ENCODE data around the gene KNOP1. TPM values are rescaled to one million over a fixed set of nuclear protein-coding genes. Genes with fewer than 3 reads are reported as not detected.
A peak's percentile ranks its signal among the peaks of the same experiment; 100 is the strongest.

Gene KNOP1
- total RNA-seq (2014; rRNA removed; shearing (Covaris generic)): 36.0 and 47.7 TPM in 2 replicates

DNA sequence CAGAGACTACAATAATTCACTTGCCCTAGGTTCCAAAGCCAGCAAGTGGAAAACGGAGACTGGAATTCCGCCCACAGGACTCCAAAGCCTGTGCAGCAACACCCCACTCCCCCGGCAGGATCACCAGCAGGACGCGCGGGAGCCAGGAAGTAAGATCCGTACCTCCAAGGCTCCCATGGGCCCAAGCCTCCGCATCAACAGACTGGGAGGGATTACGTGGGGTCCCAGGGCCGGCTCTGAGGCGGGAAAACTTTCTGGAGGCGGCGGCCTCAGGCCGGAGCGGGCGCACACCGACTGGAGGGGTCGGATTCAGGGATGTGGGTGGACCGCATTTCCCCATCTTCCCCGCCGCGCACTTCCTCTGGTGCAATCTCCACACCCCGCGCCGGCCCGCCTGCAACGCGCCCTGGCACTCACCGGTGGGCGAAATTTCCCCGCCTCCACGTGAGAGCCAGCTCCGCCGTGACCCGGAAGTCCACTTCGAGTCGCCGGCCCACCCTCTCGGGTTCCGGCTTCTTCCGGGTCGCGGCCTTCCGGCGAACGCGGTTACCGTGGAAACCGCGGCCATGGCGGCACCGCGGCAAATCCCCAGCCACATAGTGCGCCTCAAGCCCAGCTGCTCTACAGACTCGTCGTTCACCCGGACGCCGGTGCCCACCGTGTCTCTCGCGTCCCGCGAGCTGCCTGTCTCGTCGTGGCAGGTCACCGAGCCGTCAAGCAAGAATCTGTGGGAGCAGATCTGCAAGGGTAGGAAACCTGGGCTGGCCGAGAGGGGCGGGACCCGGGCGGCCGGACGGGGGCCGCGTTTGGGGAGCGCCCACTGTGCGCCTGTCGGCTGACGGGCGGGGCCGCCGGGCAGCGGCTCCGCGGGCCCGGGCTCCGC lies at the start of gene KNOP1, which contains the start of gene IQCK:
Gene KNOP1 (minus strand): TSS at position 487 of the 883 bp plus-strand sequence. CDS start 3,192 bp downstream, outside the sequence.
Gene IQCK (plus strand): TSS at position 531 of the 883 bp plus-strand sequence. CDS start 36 bp downstream, at position 567.
- peak; percentile 82 for DNase-seq (ENCODE audit: low spot score)

GRCh38 chr16:19767497-19767896 lies 49.5 kb upstream of the KNOP1 start:
- DNase-seq (ENCODE audit: low spot score): no peak

DNA sequence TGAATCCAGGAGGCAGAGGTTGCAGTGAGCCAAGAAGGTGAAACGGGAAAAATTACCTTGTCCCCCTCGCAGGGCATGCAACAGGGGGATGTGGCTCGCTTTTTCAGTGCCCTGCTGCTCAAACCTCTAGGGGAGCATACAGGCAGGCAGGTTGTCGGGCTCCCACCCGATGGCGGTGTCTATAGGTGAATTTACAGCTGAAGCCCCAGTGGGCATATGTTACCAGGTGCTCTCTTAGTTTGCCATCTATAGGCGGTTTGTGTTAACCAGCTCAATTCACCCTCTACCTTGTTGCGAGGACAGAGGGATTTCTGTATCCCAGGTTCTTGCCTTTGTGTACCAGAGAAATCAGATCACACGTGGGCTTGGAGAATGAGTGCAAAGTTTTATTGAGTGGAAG lies 49.0 kb upstream of the KNOP1 start:
- no peak for DNase-seq (ENCODE audit: low spot score)

DNA sequence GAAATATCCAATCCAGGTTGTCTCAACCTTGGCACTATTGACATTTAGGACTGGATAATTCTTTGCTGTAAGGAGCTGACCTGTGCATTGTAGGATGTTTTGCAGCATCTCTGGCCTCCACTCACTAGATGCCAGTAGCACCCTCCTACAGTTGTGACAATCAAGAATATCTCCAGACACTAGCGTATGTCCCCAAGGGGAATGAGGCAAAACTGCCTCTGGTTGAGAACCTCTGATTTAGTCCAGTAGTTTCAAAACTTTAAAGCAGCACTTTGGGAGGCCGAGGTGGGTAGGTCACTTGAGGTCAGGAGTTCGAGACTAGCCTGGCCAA lies 48.5 kb upstream of the KNOP1 start:
- DNase-seq (ENCODE audit: low spot score): no peak

GRCh38 chr16:19765860-19766553 lies 48.0 kb upstream of the KNOP1 start:
- DNase-seq (ENCODE audit: low spot score): no peak

DNA sequence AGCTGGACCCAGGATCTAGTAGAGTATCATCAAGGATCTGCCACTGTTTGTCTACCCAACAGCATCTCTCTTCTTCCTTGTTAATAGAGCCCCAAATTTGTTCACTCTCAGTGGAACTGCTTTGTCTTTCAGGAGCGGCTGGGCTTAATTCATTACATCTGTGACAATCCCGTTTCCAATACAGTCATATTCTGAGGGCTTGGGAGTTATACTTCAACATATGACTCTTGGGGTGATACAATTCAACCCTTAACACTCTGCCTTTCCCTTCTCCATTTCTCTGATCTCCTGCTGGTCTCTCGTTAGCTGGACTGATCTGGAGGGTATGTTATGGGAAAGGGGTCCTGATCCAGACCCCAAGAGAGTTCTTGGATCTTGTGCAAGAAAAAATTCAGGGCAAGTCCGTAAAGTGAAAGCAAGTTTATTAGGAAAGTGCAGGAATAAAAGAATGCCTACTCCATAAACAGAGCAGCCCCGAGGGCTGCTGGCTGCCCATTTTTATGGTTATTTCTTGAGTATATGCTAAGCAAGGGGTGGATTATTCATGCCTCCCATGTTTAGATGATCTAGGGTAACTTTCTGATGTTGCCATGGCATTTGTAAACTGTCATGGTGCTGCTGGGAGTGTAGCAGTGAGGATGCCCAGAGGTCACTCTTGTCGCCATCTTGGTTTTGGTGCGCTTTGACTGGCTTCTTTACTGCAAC lies 42.5 kb upstream of the KNOP1 start:
- no peak for DNase-seq (ENCODE audit: low spot score)

DNA sequence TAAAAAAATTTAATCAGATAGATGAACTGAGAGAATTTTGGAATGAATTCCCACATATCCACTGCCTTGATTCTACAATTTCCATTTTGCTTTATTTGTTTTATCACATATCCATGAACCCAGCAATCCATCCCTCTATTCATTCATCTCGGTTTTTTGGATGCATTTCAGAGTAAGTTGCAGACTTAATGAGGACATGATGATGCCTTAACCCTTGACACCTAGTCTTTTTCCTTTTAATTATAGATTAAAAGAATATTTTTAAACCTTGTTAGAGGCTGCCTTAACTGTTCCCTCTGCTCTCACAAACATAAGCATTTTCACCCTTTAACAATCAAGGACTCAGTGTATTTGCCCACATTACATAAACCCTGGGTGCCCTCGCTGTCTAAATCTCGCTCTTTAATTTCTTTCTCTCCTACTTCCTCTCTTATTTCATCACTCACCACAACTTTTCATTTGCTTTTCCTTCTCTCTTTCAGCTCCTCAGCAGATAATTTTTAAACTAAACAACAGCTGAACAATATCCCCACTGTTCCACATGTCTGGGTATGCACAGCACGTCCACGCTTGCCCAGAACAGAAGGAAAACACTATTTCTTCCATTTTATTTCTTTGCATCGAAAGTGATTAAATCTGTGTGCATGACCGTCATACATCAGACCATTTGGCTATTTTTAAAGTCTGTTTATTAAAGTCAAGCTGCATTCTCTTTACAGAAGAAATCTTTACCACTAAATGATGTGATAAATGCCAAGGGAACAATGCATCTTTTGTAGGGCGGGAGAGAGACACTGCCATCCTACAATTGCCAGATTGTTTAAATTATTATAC lies 40.0 kb upstream of the KNOP1 start:
- DNase-seq (ENCODE audit: low spot score): no peak

GRCh38 chr16:19757026-19757425 lies 39.0 kb upstream of the KNOP1 start:
- peak; percentile 46 for DNase-seq (ENCODE audit: low spot score)

DNA sequence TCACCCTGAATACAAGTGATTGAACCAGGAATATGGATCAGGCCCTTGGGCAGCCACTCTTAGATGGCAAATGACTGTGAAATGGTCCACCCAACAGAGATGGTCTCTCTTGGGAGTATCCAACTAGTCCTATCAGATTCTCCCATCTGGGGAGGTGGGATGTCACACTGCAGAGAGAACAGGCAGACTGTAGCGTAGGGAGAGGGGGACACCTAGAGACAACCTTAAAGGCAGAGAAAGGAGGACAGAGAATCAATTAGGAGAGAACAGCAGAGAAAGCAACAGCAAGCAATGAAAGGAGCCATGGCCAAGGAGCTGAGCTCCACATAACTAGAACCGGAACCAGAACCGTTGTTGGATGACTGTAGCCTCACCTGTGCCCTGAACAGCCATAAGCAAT lies 37.2 kb upstream of the KNOP1 start:
- DNase-seq (ENCODE audit: low spot score): no peak

DNA sequence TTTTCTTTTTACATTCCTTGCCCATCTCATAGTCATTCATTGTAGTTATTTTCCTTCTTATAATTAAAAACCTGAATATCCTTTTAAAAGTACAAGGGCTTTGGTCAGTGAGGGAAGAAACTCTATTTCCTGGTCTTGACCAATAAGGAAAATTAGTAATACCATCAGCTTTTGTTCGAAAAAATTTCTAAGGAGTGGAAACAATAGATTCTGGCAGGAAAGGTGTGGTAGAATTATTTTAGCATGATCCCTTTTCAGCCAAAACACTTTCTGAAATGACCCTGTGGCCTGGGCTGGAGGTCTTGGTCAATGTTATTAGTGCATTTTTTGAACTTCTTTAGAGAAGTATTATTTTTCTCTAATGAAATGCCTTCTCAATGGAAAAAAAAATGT lies 36.6 kb upstream of the KNOP1 start:
- DNase-seq (ENCODE audit: low spot score): no peak

- peak; percentile 80 for DNase-seq (ENCODE audit: low spot score)
Measured at GRCh38 chr16:19753815-19754643, 36.0 kb upstream of the KNOP1 start.

GRCh38 chr16:19751478-19752385 lies 33.7 kb upstream of the KNOP1 start:
- DNase-seq (ENCODE audit: low spot score): no peak

DNA sequence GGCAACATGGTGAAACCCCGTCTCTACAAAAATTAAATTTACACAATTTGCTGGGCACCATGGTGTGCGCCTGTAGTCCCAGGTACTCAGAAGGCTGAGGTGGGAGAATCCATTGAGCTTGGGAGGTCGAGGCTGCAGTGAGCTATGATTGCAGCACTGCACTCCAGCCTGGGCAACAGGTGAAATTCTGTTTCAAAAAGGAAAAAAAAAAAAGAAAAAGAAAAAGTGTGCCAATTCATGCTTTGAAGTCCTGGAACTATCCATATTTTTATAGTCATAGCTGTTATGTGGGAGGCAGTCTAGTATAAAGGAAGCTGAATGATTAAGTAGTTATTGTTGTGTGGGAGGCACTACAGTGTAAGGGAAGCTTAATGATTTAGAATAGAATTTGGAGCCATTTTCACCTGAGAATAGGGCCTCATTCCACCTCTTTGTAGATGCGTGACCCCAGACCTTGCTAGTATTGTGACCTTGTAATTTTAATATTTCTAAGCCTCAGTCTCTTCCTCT lies 31.6 kb upstream of the KNOP1 start:
- DNase-seq (ENCODE audit: low spot score): no peak

DNA sequence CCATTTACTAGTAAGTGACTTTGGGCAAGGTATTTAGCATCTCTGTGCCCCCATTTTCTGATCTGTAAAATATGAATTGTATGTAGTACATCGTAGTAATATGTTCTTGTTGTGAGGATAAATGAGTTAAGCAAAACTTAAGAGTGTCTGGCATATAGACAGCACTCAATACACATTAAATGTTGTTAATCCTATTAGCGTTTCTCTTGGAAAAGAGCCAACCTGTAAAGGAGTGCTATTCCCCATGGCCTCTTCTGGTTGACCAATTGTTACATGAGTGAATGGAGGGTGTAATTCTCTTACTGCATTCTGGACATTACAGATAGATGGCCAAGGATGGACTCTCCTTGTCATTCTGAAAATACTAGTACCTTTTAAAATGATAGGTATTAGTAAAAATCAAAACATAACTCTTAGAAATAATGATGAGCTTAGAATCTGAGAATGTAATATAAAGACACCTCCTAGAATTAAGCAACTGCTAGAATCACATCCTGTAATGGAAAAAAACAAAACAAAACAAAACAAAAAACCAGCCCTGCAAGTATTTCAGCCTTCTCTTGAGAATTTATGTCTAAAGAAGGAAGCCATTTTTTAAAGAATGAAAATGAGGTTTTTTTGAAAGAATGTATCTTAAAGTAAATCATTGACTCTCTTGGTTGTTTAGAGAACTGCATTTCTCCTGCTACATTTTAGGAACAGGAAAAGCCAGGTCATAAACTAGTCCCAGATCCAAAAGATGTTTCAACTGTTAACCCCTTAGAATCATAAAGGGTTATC lies 30.6 kb upstream of the KNOP1 start:
- DNase-seq (ENCODE audit: low spot score): no peak

DNA sequence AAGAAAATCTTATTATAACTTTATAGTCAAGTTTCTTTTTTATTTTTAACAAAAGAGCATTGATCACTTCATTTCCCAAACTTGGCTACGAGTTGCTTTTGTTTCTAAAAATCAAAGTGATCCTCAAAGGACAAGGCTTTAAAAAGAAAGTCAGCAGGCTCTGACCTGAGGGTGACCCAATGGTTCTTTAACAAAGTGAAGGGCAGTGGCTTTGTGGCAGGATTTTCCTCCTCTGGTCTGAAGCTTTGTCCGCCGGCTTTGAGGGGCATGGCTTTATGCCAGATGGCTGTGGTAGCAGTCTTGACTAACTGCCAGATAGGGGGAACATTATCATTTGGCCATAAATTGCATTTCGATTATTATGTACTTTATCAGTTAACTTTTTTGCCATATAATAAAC lies 28.5 kb upstream of the KNOP1 start:
- DNase-seq (ENCODE audit: low spot score): no peak

- peak; percentile 56 for DNase-seq (ENCODE audit: low spot score)
Measured at GRCh38 chr16:19745286-19746010, 27.4 kb upstream of the KNOP1 start.

GRCh38 chr16:19744670-19745069 lies 26.6 kb upstream of the KNOP1 start:
- DNase-seq (ENCODE audit: low spot score): no peak

DNA sequence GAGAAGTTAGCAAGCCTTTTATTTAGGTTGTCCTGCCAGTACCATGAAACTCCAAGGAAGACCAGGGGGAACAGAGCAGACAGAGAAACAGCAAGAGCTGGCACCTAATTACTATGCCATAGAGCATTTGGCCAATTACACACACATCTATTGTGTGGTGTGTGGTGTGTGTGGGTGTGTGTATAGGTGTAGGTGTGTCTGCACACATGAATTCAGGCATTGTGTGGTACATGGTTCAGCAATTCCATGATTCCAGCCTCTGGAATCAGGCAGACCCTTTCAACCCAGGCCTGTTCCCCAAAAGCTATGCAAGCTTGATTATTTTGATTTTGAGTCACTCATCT lies 25.8 kb upstream of the KNOP1 start:
- no peak for DNase-seq (ENCODE audit: low spot score)
